ENCODE results near the gene LNP1.

GRCh38 chr3:100400419-100400779 is 940 bp upstream of the LNP1 start:
- no peak for TF ChIP-seq POLR2A (IDR thresholded peaks at IDR 0.05)
- TF ChIP-seq POLR2AphosphoS5 (IDR thresholded peaks at IDR 0.05) = no peak
- no peak for TF ChIP-seq CTCF (IDR thresholded peaks at IDR 0.05)
